ENCODE measurements around the gene NOXA1.

- TF ChIP-seq CTCF (IDR thresholded peaks at IDR 0.05) (no peak), POLR2A (IDR thresholded peaks at IDR 0.05) (no peak)
Measured at GRCh38 chr9:137428841-137429545, 5.8 kb downstream of the NOXA1 start.

Measured in right lobe of liver (tissue), 4 donors.